Measurements from ENCODE around the gene BEND5. TPM values are rescaled to one million over a fixed set of nuclear protein-coding genes. Genes with fewer than 3 reads are reported as not detected.

The BEND5 gene
- total and polyA plus RNA-seq, 2 of the 13 experiments (the other 11 are each of a cell fraction or from before 2014, with no cell fraction given) = 0.11 TPM; not detected in 1

- no peaks in the 10 kb centered on the region for H4K20me1 ChIP-seq (ENCODE audit: insufficient read depth, low read length)
- FAIRE-seq (no peak), DNase-seq (ENCODE audit: low spot score) (no peak), ATAC-seq (no peak)
- no peak overlapping the region for H3K9ac ChIP-seq (ENCODE audit: insufficient read depth, low read depth, low read length)
- ChIA-PET CTCF (ENCODE audit: low intra/inter-chr PET ratio, low total read pairs) (no interaction called here), POLR2A (no interaction called here)
- no peak overlapping the region for H3K27ac ChIP-seq (ENCODE audit: extremely low read length, insufficient read depth, low read length)
- H3K79me2 ChIP-seq (ENCODE audit: insufficient read depth, low read length) = no peaks in the 10 kb centered on the region
- 0% methylated on average over 1 of the region's 1 CpG for WGBS (ENCODE audit: low lambda C conversion rate)
- no peaks in the 10 kb centered on the region; the same call in 1 of the 2 replicates for H3K9me3 ChIP-seq (ENCODE audit: low read length)
- in situ Hi-C loops (cut with HindIII; ENCODE audit: extremely low pct_ligation_motif_present, low pct_unique_long_range_greater_than_20kb) (no loop called here), intact Hi-C loops (cut with micrococcal nuclease; ENCODE audit: unreplicated experiment) (no loop called here)
- no peaks in the 10 kb centered on the region for H3K4me1 ChIP-seq (ENCODE audit: insufficient read depth, low read length)
- no TSS peak for BruUV-seq (replicated peaks)
- H2AFZ ChIP-seq (ENCODE audit: low read length) = no peak overlapping the region
- no peak for TF ChIP-seq GZF1 (CRISPR knock-in tag; IDR thresholded peaks at IDR 0.05)
- no peak for TF ChIP-seq GTF2F1 (IDR thresholded peaks at IDR 0.05; ENCODE audit: low read length)
- TF ChIP-seq, protein P1, sequence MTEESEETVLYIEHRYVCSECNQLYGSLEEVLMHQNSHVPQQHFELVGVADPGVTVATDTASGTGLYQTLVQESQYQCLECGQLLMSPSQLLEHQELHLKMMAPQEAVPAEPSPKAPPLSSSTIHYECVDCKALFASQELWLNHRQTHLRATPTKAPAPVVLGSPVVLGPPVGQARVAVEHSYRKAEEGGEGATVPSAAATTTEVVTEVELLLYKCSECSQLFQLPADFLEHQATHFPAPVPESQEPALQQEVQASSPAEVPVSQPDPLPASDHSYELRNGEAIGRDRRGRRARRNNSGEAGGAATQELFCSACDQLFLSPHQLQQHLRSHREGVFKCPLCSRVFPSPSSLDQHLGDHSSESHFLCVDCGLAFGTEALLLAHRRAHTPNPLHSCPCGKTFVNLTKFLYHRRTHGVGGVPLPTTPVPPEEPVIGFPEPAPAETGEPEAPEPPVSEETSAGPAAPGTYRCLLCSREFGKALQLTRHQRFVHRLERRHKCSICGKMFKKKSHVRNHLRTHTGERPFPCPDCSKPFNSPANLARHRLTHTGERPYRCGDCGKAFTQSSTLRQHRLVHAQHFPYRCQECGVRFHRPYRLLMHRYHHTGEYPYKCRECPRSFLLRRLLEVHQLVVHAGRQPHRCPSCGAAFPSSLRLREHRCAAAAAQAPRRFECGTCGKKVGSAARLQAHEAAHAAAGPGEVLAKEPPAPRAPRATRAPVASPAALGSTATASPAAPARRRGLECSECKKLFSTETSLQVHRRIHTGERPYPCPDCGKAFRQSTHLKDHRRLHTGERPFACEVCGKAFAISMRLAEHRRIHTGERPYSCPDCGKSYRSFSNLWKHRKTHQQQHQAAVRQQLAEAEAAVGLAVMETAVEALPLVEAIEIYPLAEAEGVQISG (CRISPR knock-in tag; IDR thresholded peaks at IDR 0.05) = no peak
- no peak for TF ChIP-seq ZNF367 (CRISPR knock-in tag; IDR thresholded peaks at IDR 0.05; ENCODE audit: borderline replicate concordance)
- no peak for TF ChIP-seq ZNF510 (CRISPR knock-in tag; IDR thresholded peaks at IDR 0.05; ENCODE audit: low read depth)
- TF ChIP-seq ZMYM4 (CRISPR knock-in tag; IDR thresholded peaks at IDR 0.05) = no peak
- no peak for TF ChIP-seq SRY (CRISPR knock-in tag; IDR thresholded peaks at IDR 0.05)
- no peaks in the 10 kb centered on the region for H3K27me3 ChIP-seq (ENCODE audit: control insufficient read depth in 1 of 2, insufficient read depth in 2 of 2, low read length in 2 of 2)
- no peak overlapping the region for H3K4me2 ChIP-seq (ENCODE audit: low read depth, low read length)
- no peak overlapping the region for H3K4me3 ChIP-seq (replicated peaks in 1 of 3; ENCODE audit: insufficient read depth in 1 of 3, low read depth in 2 of 3, low read length in 3 of 3)
- no peaks in the 10 kb centered on the region for H3K36me3 ChIP-seq (replicated peaks in 1 of 2; ENCODE audit: control insufficient read depth in 1 of 2, insufficient read depth in 2 of 2, low read length in 2 of 2)
Measured at GRCh38 chr1:48794816-48795215, 18.1 kb upstream of the BEND5 start.

- Histone ChIP-seq H3K9me3 (ENCODE audit: low read length) (no peaks in the 10 kb centered on the region; the same call in 1 of the 2 replicates), H3K79me2 (ENCODE audit: insufficient read depth, low read length) (no peaks in the 10 kb centered on the region), H3K27ac (ENCODE audit: extremely low read length, insufficient read depth, low read length) (no peak overlapping the region), H3K4me3 (replicated peaks in 1 of 3; ENCODE audit: insufficient read depth in 1 of 3, low read depth in 2 of 3, low read length in 3 of 3) (no peak overlapping the region), H4K20me1 (ENCODE audit: insufficient read depth, low read length) (no peaks in the 10 kb centered on the region), H3K4me1 (ENCODE audit: insufficient read depth, low read length) (no peaks in the 10 kb centered on the region), H2AFZ (ENCODE audit: low read length) (no peak overlapping the region), H3K27me3 (ENCODE audit: control insufficient read depth in 1 of 2, insufficient read depth in 2 of 2, low read length in 2 of 2) (no peaks in the 10 kb centered on the region), H3K4me2 (ENCODE audit: low read depth, low read length) (no peak overlapping the region), H3K9ac (ENCODE audit: insufficient read depth, low read depth, low read length) (no peak overlapping the region), H3K36me3 (replicated peaks in 1 of 2; ENCODE audit: control insufficient read depth in 1 of 2, insufficient read depth in 2 of 2, low read length in 2 of 2) (no peaks in the 10 kb centered on the region)
- intact Hi-C loops (cut with micrococcal nuclease; ENCODE audit: unreplicated experiment) (no loop called here), in situ Hi-C loops (cut with HindIII; ENCODE audit: extremely low pct_ligation_motif_present, low pct_unique_long_range_greater_than_20kb) (no loop called here)
- FAIRE-seq (no peak), DNase-seq (ENCODE audit: low spot score) (no peak), ATAC-seq (no peak)
- POLR2A ChIA-PET = no interaction called here
- no TSS peak for BruUV-seq (replicated peaks)
- WGBS (ENCODE audit: low lambda C conversion rate) = 0% methylated on average over 1 of the region's 1 CpG
- CTCF ChIA-PET (ENCODE audit: low intra/inter-chr PET ratio, low total read pairs) = no interaction called here
- no peak for TF ChIP-seq ZFX (CRISPR knock-in tag; IDR thresholded peaks at IDR 0.05; ENCODE audit: low read depth)
- TF ChIP-seq ELK4 (CRISPR knock-in tag; IDR thresholded peaks at IDR 0.05; ENCODE audit: borderline replicate concordance) = no peak
- TF ChIP-seq ZMYM3 (CRISPR knock-in tag; IDR thresholded peaks at IDR 0.05) = no peak
- TF ChIP-seq ZHX1 (CRISPR knock-in tag; IDR thresholded peaks at IDR 0.05; ENCODE audit: low read depth) = no peak
- TF ChIP-seq ZNF350 (CRISPR knock-in tag; IDR thresholded peaks at IDR 0.05; ENCODE audit: borderline replicate concordance, low read depth) = no peak
- TF ChIP-seq HDAC1 (CRISPR knock-in tag; IDR thresholded peaks at IDR 0.05) = no peak
- TF ChIP-seq ZNF878 (CRISPR knock-in tag; IDR thresholded peaks at IDR 0.05) = no peak
Measured at GRCh38 chr1:48793863-48794262, 17.2 kb upstream of the BEND5 start.

Data from HepG2 (cell line).